ENCODE data around the gene NOTCH1.

The NOTCH1 gene

GRCh38 chr9:136530461-136531089, 15.3 kb downstream of the NOTCH1 start:
- no peak for DNase-seq

- no peak for DNase-seq
These were observed 16.1 kb downstream of the NOTCH1 start for GRCh38 chr9:136529516-136530460.

- DNase-seq, result no peak
These were observed 17.0 kb downstream of the NOTCH1 start for GRCh38 chr9:136528716-136529341.

GRCh38 chr9:136527721-136528710, 17.8 kb downstream of the NOTCH1 start:
- DNase-seq, result no peak

- DNase-seq, result no peak
These were observed 18.7 kb downstream of the NOTCH1 start for GRCh38 chr9:136527131-136527530.

- no peak for DNase-seq
These were observed 19.2 kb downstream of the NOTCH1 start for GRCh38 chr9:136526625-136527066.

- no peak for DNase-seq
These were observed 19.9 kb downstream of the NOTCH1 start for GRCh38 chr9:136525841-136526499.

- DNase-seq, result no peak
These were observed 20.6 kb downstream of the NOTCH1 start for GRCh38 chr9:136525207-136525606.

GRCh38 chr9:136522314-136523237, 23.3 kb downstream of the NOTCH1 start:
- no peak for DNase-seq

- no peak for DNase-seq
These were observed 24.3 kb downstream of the NOTCH1 start for GRCh38 chr9:136521537-136521936.

GRCh38 chr9:136520053-136520540, 25.8 kb downstream of the NOTCH1 start:
- no peak for DNase-seq

GRCh38 chr9:136519263-136520052, 26.4 kb downstream of the NOTCH1 start:
- no peak for DNase-seq

- no peak for DNase-seq
These were observed 27.2 kb downstream of the NOTCH1 start for GRCh38 chr9:136518623-136519022.

GRCh38 chr9:136517950-136518349, 27.9 kb downstream of the NOTCH1 start:
- DNase-seq, result no peak

- DNase-seq, result no peak
These were observed 28.7 kb downstream of the NOTCH1 start for GRCh38 chr9:136517012-136517743.

GRCh38 chr9:136516191-136516654, 29.6 kb downstream of the NOTCH1 start:
- no peak for DNase-seq

GRCh38 chr9:136515276-136515675, 30.6 kb downstream of the NOTCH1 start:
- DNase-seq, result no peak

- no peak for DNase-seq
These were observed 31.7 kb downstream of the NOTCH1 start for GRCh38 chr9:136514022-136514714.

Measured in stimulated activated CD4-positive, alpha-beta T cell treated with anti-CD3 and anti-CD28 coated beads, Interleukin-4, amount 100 ng/mL, for 4 hours (primary cell).